Endothelial cell of umbilical vein (primary cell): ENCODE data around the gene BEX1.

Source experiments
- CTCF ChIP-seq, 2 donors: IDR thresholded peaks; 1 replicate in 1 of 2; 2 replicates in 1 of 2; pipeline ENCODE4 v1.5.1; 2011; ENCODE audit warnings: low read length in 2 of 2, mild to moderate bottlenecking in 2 of 2, moderate library complexity in 2 of 2, control low read depth in 1 of 2, inconsistent platforms in 1 of 2, low read depth in 1 of 2; ENCODE audit not compliant: insufficient read depth in 1 of 2; ENCODE audit errors: extremely low read depth in 1 of 2
- EZH2 ChIP-seq: IDR thresholded peaks from 2 replicates; pipeline ENCODE4 v1.6.1; 2012; ENCODE audit warnings: borderline replicate concordance, low read depth, mild to moderate bottlenecking, moderate library complexity, low read length, inconsistent platforms; ENCODE audit not compliant: severe bottlenecking
- FOS ChIP-seq: IDR thresholded peaks from 2 replicates; pipeline ENCODE4 v1.6.1; 2011; ENCODE audit warnings: mild to moderate bottlenecking, low read length, moderate library complexity, borderline replicate concordance; ENCODE audit not compliant: insufficient read depth
- GATA2 ChIP-seq: IDR thresholded peaks from 2 replicates; pipeline ENCODE4 v1.7.0; 2011; ENCODE audit warnings: low read depth, mild to moderate bottlenecking, moderate library complexity, mixed read lengths, low read length; ENCODE audit not compliant: insufficient read length, insufficient read depth
- JUN ChIP-seq: IDR thresholded peaks from 2 replicates; pipeline ENCODE4 v1.6.1; 2011; ENCODE audit warnings: borderline replicate concordance, low read depth; ENCODE audit not compliant: insufficient read length, insufficient read depth
- MYC ChIP-seq: IDR thresholded peaks from one replicate; pipeline ENCODE4 v1.6.1; 2011; ENCODE audit warnings: mild to moderate bottlenecking, low read depth, low read length
- POLR2A ChIP-seq: IDR thresholded peaks from 2 replicates; pipeline ENCODE4 v1.6.1; 2012; ENCODE audit warnings: low read depth, mild to moderate bottlenecking, control low read depth, low read length
- POLR2AphosphoS5 ChIP-seq: IDR thresholded peaks from 2 replicates; pipeline ENCODE4 v1.6.1; 2012; ENCODE audit warnings: low read depth, mild to moderate bottlenecking, control low read depth, low read length, moderate library complexity; ENCODE audit not compliant: insufficient read depth
- TF ChIP-seq, protein P1 (sequence below): IDR thresholded peaks from 2 replicates; pipeline ENCODE4 v1.6.1; 2011; ENCODE audit not compliant: insufficient read depth, insufficient read length

- TF ChIP-seq CTCF (IDR thresholded peaks at IDR 0.05; ENCODE audit: extremely low read depth in 1 of 2, insufficient read depth in 1 of 2, low read depth in 1 of 2, low read length in 2 of 2) (no peak), POLR2A (no peak), EZH2 (no peak), POLR2AphosphoS5 (no peak), GATA2 (no peak), MYC (no peak), JUN (no peak), FOS (no peak)
- TF ChIP-seq, protein P1, sequence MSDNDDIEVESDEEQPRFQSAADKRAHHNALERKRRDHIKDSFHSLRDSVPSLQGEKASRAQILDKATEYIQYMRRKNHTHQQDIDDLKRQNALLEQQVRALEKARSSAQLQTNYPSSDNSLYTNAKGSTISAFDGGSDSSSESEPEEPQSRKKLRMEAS = no peak
Observed at GRCh38 chrX:103063918-103064434, at the start of gene BEX1.
